ENCODE measurements around the gene TACR3. TPM values are rescaled to one million over a fixed set of nuclear protein-coding genes. Genes with fewer than 3 reads are reported as not detected.
"Not testable (repeated sequence)": the region's sequence is repeated elsewhere in the genome, so short reads cannot be mapped to it uniquely, and the experiment has no call there.

TACR3 gene, protein sequence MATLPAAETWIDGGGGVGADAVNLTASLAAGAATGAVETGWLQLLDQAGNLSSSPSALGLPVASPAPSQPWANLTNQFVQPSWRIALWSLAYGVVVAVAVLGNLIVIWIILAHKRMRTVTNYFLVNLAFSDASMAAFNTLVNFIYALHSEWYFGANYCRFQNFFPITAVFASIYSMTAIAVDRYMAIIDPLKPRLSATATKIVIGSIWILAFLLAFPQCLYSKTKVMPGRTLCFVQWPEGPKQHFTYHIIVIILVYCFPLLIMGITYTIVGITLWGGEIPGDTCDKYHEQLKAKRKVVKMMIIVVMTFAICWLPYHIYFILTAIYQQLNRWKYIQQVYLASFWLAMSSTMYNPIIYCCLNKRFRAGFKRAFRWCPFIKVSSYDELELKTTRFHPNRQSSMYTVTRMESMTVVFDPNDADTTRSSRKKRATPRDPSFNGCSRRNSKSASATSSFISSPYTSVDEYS
- not detected for polyA plus RNA-seq (2012; ENCODE audit: missing spikeins)

DNA sequence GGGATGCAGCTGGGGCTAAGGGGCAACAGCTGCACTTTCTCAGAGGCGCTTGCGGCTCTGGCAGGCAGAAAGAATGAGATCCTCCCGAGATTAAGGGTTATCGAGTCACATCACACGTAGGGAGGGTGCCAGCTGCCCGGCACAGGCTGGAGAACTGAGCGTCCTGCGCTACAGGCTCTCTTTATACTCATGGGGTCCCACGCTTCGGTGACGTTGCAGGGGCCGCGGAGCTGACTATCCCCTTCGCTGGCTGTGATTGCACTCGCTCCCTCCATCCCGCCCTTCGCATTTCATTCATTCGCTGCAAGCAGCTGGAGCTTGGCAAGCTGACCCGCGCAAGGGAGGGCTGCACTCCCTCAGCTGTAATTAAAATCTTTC, at the start of gene TACR3:
TSS of gene TACR3 (minus strand) at position 156 of the 378 bp plus-strand sequence. CDS start 310 bp downstream, outside the sequence.
- TF ChIP-seq TAF1 (IDR thresholded peaks at IDR 0.05; ENCODE audit: borderline replicate concordance, low read depth, low read length) (no peak), POLR2AphosphoS5 (IDR thresholded peaks at IDR 0.05; ENCODE audit: low read depth, low read length) (no peak), POLR2A (IDR thresholded peaks at IDR 0.05; ENCODE audit: low read depth, low read length) (no peak)
- DNase-seq (ENCODE audit: insufficient read length) (no peak), FAIRE-seq (no peak)

DNA sequence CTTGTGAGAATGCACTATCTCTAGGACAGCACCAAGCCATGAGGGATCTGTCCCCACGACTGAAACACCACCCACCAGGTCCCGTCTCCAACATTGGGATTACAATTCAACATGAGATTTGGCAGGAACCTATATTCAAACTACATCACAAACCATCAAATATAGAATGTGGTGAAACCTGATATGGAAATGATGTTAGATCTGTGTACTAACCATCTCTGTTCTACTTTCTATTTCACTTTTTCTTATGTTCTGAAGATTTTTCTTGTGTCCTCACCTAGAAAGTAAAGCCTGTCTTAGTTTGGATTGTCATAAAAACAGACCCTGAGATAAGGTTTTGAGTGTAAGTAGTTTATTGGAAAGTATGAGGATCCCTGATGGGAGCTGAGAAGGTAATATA, 37.8 kb upstream of the TACR3 start:
- TF ChIP-seq TAF1 (IDR thresholded peaks at IDR 0.05; ENCODE audit: borderline replicate concordance, low read depth, low read length) (no peak), POLR2A (IDR thresholded peaks at IDR 0.05; ENCODE audit: low read depth, low read length) (no peak), POLR2AphosphoS5 (IDR thresholded peaks at IDR 0.05; ENCODE audit: low read depth, low read length) (no peak)
- DNase-seq (ENCODE audit: insufficient read length) (no peak), FAIRE-seq (no peak)

DNA sequence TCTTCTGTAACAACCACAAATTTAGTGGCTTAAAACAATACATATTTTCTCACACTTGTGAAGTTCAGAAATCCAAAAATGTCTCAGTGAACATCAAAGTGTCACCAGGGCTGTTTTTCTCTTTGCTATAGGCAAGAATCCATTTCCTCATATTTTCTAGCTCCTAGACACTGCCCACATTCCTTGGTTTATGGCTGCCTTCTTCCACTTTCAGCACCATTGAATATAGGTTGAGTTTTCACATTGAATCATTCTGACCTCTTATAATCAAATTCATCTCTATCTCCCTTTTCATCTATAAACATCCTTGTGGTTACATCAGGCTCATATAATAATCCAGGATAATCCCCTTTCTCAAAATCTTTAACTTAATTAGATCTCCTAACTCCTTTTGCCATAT, 37.0 kb upstream of the TACR3 start:
- DNase-seq (ENCODE audit: insufficient read length) (no peak), FAIRE-seq (no peak)
- no peak for TF ChIP-seq POLR2AphosphoS5 (IDR thresholded peaks at IDR 0.05; ENCODE audit: low read depth, low read length)
- no peak for TF ChIP-seq POLR2A (IDR thresholded peaks at IDR 0.05; ENCODE audit: low read depth, low read length)
- no peak for TF ChIP-seq TAF1 (IDR thresholded peaks at IDR 0.05; ENCODE audit: borderline replicate concordance, low read depth, low read length)

- no peak for DNase-seq (ENCODE audit: insufficient read length)
- TF ChIP-seq POLR2A (IDR thresholded peaks at IDR 0.05; ENCODE audit: low read depth, low read length) (no peak), TAF1 (IDR thresholded peaks at IDR 0.05; ENCODE audit: borderline replicate concordance, low read depth, low read length) (no peak), POLR2AphosphoS5 (IDR thresholded peaks at IDR 0.05; ENCODE audit: low read depth, low read length) (no peak)
- no peak for FAIRE-seq
These were observed 35.1 kb upstream of the TACR3 start for GRCh38 chr4:103754844-103755243.

DNA sequence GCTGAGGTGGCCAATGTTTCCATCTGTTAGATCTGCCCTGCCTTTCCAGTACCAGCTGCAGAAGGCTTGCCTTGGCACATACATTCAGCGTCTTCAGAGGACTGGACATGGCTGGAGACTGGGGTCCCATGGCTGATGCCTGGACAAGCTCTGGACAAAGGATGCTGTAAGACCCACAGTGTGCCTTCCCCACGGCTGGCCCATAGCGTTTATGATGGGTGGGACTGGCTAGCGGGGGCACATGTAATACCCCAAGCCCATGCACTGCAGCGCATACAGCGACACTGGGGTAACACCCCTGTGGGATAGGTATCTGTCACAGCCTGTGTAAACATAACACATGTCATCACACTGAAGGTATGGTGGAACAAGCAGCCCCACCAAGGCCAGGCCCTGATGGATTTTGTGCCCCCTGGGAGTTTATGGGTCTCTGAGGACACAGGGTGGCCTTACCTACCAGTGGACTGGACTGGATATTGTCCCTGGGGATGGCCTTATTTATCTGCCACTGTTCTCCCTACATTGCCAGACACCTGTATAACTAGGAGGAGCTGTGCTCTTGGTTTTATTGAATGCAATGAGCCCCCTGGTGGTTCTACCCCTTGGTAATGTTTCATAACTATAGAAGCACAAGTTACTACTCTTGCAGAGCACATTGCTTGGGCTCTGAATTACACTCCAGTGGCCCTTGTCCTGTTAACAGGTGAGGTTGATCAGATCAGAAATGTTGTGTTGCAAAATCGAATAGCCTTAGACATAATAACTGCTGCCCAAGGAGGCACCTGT, 34.3 kb upstream of the TACR3 start:
- TF ChIP-seq POLR2A (IDR thresholded peaks at IDR 0.05; ENCODE audit: low read depth, low read length) (no peak), POLR2AphosphoS5 (IDR thresholded peaks at IDR 0.05; ENCODE audit: low read depth, low read length) (no peak), TAF1 (IDR thresholded peaks at IDR 0.05; ENCODE audit: borderline replicate concordance, low read depth, low read length) (no peak)
- no peak for DNase-seq (ENCODE audit: insufficient read length)
- FAIRE-seq, result no peak

GRCh38 chr4:103723150-103723549, 3.4 kb upstream of the TACR3 start:
- not testable (repeated sequence) for DNase-seq (ENCODE audit: insufficient read length); FAIRE-seq

GRCh38 chr4:103721251-103721650, 1.5 kb upstream of the TACR3 start:
- FAIRE-seq (no peak), DNase-seq (ENCODE audit: insufficient read length) (no peak)
- TF ChIP-seq POLR2A (IDR thresholded peaks at IDR 0.05; ENCODE audit: low read depth, low read length) (no peak), TAF1 (IDR thresholded peaks at IDR 0.05; ENCODE audit: borderline replicate concordance, low read depth, low read length) (no peak), POLR2AphosphoS5 (IDR thresholded peaks at IDR 0.05; ENCODE audit: low read depth, low read length) (no peak)

DNA sequence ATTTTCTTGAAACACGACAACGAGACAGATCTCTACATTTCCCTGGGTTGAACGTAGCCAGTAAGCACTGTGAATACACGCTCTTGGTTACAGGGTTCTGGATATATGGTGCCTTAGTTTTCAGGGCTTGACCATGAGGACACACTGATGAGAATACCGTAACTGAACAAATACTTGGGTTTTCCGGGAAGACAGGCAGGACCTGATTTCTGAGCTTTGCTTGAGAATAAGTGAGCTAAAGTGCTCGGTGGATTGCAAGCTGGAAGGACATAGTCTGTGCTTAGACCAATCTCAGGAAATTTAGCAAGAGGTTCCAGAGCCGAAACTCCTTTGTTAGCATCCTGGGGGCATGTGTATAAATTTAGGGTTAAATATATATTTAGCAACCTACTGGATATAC, 876 bp upstream of the TACR3 start:
- FAIRE-seq (no peak), DNase-seq (ENCODE audit: insufficient read length) (no peak)
- TF ChIP-seq POLR2AphosphoS5 (IDR thresholded peaks at IDR 0.05; ENCODE audit: low read depth, low read length), result no peak
- no peak for TF ChIP-seq TAF1 (IDR thresholded peaks at IDR 0.05; ENCODE audit: borderline replicate concordance, low read depth, low read length)
- TF ChIP-seq POLR2A (IDR thresholded peaks at IDR 0.05; ENCODE audit: low read depth, low read length), result no peak

- DNase-seq (ENCODE audit: insufficient read length) (no peak), FAIRE-seq (no peak)
- TF ChIP-seq POLR2A (IDR thresholded peaks at IDR 0.05; ENCODE audit: low read depth, low read length), result no peak
- no peak for TF ChIP-seq POLR2AphosphoS5 (IDR thresholded peaks at IDR 0.05; ENCODE audit: low read depth, low read length)
These were observed 518 bp downstream of the TACR3 start for GRCh38 chr4:103719105-103719829.

DNA sequence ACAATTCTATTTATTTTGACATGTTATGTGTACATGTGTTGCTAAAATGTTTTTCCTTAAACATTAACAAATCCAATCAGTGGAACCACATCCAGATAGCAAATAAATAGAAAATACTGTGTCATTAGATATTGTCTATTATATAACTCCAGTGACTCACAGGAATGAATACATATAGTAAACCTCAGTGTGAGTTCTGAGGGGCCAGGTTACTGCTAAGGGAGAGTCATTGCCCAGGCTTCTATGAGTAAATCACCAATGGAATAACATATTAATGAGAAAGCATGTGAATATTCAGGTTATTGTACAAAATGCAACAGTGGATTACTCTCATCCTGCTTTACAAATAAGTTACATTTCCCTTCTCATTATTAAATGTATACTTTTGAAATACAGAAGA, 27.2 kb downstream of the TACR3 start:
- FAIRE-seq (no peak), DNase-seq (ENCODE audit: insufficient read length) (no peak)
- TF ChIP-seq TAF1 (IDR thresholded peaks at IDR 0.05; ENCODE audit: borderline replicate concordance, low read depth, low read length) (no peak), POLR2A (IDR thresholded peaks at IDR 0.05; ENCODE audit: low read depth, low read length) (no peak), POLR2AphosphoS5 (IDR thresholded peaks at IDR 0.05; ENCODE audit: low read depth, low read length) (no peak)

GRCh38 chr4:103673983-103674382, 45.8 kb downstream of the TACR3 start:
- DNase-seq (ENCODE audit: insufficient read length), result no peak
- TF ChIP-seq TAF1 (IDR thresholded peaks at IDR 0.05; ENCODE audit: borderline replicate concordance, low read depth, low read length) (no peak), POLR2A (IDR thresholded peaks at IDR 0.05; ENCODE audit: low read depth, low read length) (no peak), POLR2AphosphoS5 (IDR thresholded peaks at IDR 0.05; ENCODE audit: low read depth, low read length) (no peak)
- FAIRE-seq, result no peak

GRCh38 chr4:103666764-103667163, 53.0 kb downstream of the TACR3 start:
- DNase-seq (ENCODE audit: insufficient read length); FAIRE-seq: not testable (repeated sequence)

Measured in GM12892 (cell line).